Retinal pigment epithelial cell (primary cell): Measurements from ENCODE around the gene AGR2.

Source experiments
- DNase-seq: peaks from one replicate; pipeline ENCODE4 v3.0.0-alpha.2; 2010; ENCODE audit warnings: low read depth
- H3K4me3 ChIP-seq: 2 replicates; pipeline ENCODE4 v1.5.1; 2011; ENCODE audit warnings: mild to moderate bottlenecking, low read length, control low read depth, moderate library complexity
- CTCF ChIP-seq: conservative IDR thresholded peaks from 2 replicates; pipeline ENCODE4 v1.5.1; 2011; ENCODE audit warnings: low read depth, low read length, control low read depth, inconsistent platforms

Gene AGR2

GRCh38 chr7:16836481-16836880 is 31.7 kb upstream of the AGR2 start:
- no peak for TF ChIP-seq CTCF
- DNase-seq, result no peak

GRCh38 chr7:16833373-16833772 is 28.6 kb upstream of the AGR2 start:
- no peak for TF ChIP-seq CTCF
- no peak for DNase-seq
- H3K4me3 ChIP-seq, result no peak overlapping the region

More at GRCh38 chr7:16836481-16836880, 31.7 kb upstream of the AGR2 start:
- H3K4me3 ChIP-seq, result no peak overlapping the region

GRCh38 chr7:16826060-16826459 is 21.3 kb upstream of the AGR2 start:
- DNase-seq, result no peak
- TF ChIP-seq CTCF, result no peak
- H3K4me3 ChIP-seq, result no peak overlapping the region

- H3K4me3 ChIP-seq, result no peak overlapping the region
- TF ChIP-seq CTCF, result no peak
- DNase-seq, result no peak
Observed at GRCh38 chr7:16822029-16822428, 17.2 kb upstream of the AGR2 start.

GRCh38 chr7:16818732-16819131 is 13.9 kb upstream of the AGR2 start:
- TF ChIP-seq CTCF, result no peak
- no peak overlapping the region for H3K4me3 ChIP-seq
- DNase-seq, result no peak

- no peak overlapping the region for H3K4me3 ChIP-seq
- peak; percentile 48 for DNase-seq
- TF ChIP-seq CTCF, result no peak
Observed at GRCh38 chr7:16817536-16817935, 12.7 kb upstream of the AGR2 start.

GRCh38 chr7:16816824-16817223 is 12.0 kb upstream of the AGR2 start:
- no peak for TF ChIP-seq CTCF
- no peak overlapping the region for H3K4me3 ChIP-seq
- no peak for DNase-seq
